D341Med (cell line): Measurements from ENCODE around the gene CBFA2T3.

Experiments
- DNase-seq: peaks from one replicate; pipeline ENCODE4 v3.0.0; 2012; ENCODE audit warnings: low spot score

The CBFA2T3 gene

GRCh38 chr16:88995746-88996535, 18.9 kb upstream of the CBFA2T3 start:
- DNase-seq = no peak

DNA sequence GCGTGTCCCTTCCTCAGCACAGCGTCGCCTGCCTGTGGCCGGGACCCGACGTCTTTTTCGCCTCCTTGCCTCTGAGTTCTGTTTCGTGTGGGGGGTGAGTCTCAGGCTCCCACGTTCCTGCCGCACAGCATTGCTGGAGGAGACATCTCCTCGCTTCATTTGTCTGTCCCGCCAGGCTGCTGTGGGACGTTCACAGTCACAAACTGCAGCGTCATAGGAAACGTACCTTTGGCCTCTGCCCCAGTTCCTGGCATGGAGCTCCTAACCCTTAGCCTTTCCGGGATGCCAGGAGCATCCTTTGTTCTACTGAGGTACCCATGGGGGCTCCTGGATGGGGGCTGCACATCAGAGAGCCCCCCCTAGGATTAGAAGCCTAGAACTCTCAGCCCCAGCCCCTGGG, 18.2 kb upstream of the CBFA2T3 start:
- no peak for DNase-seq

- no peak for DNase-seq
These were observed 17.7 kb upstream of the CBFA2T3 start for GRCh38 chr16:88994695-88995094.

DNA sequence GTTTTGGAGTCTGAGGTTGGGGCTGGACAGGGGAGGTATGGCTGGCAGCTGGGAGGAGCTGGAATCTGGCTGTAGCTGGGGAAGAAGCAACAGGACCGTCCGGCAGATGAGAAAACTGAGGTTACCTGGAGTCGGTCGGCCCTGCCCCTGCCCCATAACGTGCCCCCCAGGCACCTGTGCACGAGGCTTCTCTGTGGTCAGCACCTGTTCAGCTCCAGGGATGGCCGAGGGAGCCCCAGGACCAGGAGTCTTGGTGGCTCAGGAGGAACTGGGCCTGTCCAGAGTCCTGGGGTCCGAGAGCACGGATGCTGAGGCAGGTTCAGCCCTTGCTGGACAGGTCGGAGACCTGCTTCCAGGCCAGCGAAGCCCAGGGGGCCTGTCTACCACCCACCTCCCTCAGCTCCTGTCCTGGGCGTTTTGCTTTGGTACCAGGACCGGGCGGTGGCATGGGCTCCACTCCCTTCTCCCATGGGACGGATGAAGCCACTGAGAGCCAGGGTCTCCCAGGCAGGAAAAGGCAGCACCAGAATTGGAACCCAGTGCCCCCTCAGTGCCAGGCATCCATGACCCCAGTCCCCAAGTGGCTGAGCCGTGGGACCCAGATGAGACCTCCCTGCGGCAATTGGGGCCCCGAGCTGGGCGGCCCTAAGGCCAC, 17.1 kb upstream of the CBFA2T3 start:
- DNase-seq = no peak

DNA sequence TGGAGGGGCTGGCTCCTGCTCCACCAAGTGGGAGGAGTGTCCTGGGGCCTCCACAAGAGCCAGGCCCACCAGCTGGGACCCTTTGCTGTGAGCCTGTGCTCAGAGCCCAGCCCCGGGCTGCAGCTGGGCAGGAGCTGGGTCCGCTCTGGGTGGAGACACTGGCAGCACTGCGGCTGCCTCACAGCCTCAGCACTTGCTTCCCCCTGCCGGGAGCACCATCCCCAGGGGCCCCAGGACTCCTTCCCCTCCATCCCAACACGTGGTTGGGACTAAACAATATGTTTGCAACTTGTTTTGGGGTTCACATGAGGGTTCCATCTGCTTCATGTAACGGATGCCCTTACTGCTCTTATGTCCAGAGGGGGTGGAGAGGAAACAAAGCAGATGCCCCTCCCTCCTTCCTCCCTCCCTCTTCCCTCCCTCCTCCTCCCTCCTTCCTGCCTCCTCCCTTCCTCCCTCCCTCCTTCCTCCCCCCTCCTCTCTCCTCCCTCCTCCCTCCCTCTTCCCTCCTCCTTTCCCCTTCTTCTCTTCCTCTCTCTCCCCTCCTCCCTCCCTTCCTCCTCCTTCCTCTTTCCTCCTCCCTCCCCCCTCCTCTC, 16.3 kb upstream of the CBFA2T3 start:
- peak; percentile 61 for DNase-seq

DNA sequence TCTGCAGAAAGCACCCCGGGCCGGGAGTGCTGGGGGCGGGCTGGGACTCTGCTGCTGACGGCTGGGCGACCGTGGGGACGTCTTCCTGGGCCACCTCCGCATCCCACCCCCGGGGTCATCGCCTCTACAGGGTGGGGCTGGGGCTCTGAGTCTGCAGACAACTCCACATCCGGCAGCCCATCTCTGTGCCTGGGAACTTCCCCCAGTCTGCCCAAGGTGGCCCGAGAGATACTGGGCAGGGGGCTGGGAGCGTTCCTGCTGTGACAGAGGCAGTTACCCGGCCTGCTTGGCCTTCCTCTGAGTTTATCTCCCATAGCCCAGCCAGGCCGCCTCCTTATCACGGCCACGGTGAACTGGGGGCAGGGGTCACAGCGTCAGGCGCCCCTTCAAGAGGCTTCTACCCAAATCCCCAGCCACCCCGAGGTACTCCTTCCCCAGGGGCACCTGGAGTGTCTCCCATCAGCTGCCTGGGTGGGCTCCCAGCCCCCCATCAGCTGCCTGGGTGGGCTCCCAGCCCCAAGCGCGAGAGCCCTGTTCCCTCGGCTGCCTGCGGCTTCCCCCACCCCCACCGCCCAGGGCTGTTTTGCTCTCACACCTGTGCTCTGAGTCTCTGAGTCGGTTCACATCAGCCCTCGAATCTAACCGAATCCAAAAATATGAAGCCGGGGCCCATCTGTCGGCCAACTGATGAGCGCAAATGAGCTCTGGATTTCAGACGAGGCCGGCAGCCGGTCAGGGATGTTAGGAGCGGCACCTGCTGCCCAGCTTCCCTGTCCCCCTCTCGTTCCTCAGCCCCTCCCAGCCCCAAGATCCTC, 15.6 kb upstream of the CBFA2T3 start:
- no peak for DNase-seq

GRCh38 chr16:88991813-88992350, 14.9 kb upstream of the CBFA2T3 start:
- DNase-seq = no peak

GRCh38 chr16:88989852-88990547, 13.0 kb upstream of the CBFA2T3 start:
- no peak for DNase-seq

DNA sequence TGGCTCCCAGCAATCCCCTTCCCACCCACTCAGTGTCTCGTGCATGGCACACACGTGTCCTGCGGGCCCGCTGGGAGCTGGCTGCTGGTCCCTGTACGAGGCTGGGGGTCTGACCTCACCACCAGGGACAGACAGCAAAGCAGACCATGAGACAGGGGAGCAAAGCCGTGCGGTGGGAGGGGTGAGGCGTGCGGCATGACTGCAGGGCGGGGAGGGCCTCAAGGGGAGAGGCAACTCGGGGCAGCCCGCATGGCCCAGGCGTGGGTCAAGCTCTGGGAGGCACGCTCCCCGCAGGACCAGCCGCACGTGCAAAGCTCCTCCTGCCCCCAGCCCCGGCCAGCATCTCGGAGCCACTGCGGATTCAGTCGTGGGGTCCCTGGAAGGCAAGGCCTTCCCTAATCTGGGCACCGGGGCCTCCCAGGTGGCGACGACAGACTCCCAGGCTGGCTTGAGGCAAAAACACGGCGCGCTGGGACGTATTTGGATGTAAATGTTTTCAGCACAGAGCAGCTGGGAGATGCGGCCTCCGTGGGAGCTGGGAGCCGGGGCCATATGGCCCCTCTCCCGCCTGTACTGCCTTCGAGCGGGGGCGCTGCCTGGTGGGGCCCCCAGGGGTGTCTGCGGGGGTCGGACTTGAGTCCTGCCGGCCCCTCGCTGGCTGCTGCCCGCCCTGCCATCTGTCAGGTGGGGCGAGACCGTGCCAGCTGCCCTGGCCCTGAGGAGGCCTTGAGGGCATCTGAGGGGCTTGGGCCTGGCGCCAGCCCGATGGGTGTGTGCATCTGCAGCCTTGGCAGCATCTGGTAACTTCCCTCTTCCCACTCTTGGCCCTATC, 12.2 kb upstream of the CBFA2T3 start:
- peak; percentile 66 for DNase-seq

DNA sequence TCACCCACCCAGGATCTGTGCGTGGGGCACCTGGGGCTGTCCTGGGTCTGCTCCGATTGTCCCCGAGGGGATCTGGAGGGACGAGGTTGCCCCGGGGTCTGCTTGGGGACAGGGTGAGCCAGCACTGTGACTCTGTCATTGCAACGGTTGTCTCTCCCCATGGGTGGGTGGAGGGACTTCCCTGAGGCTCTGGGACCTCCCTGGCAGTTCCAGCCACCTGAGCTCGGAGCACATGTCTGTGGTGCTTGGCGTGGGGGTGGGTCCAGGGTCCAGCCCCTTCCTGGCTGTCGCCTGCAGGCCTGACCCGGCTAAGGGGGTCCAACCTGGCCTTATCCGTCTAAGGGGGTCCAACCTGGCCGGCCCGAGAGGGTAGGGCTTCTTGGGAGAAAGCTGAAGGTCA, 8.5 kb upstream of the CBFA2T3 start:
- no peak for DNase-seq

- DNase-seq = no peak
These were observed 7.0 kb upstream of the CBFA2T3 start for GRCh38 chr16:88983771-88984687.

DNA sequence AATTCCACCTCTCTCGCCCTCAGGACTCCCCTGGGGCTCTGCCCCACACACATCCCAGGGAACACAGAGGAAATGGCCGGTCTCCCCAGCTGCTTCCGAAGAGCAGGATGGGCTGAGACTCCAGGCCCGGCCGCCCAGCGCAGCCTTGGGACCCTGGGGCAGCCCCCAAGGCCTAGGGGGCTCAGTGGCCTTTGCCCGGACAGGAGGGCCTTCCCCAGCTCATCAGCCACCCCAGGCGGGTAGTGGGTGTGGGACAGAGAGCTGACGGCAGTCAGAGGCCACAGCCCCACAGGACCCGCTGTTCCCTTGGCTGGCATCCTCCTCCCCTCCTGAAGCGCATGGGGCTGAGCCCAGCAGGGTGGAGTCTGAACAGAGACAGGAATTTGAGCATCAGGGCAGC, 6.2 kb upstream of the CBFA2T3 start:
- DNase-seq = no peak

GRCh38 chr16:88982286-88983084, 5.5 kb upstream of the CBFA2T3 start:
- DNase-seq = no peak

GRCh38 chr16:88979353-88980015, 2.5 kb upstream of the CBFA2T3 start:
- no peak for DNase-seq

- DNase-seq = no peak
These were observed 1.8 kb upstream of the CBFA2T3 start for GRCh38 chr16:88978608-88979346.

GRCh38 chr16:88977812-88978607, 1.0 kb upstream of the CBFA2T3 start:
- DNase-seq = no peak
